ENCODE results near the gene PDE4D.
"Not testable (repeated sequence)": the region's sequence is repeated elsewhere in the genome, so short reads cannot be mapped to it uniquely, and the experiment has no call there.

GRCh38 chr5:59784708-59785107 lies 108.8 kb downstream of the PDE4D start:
- TF ChIP-seq CTCF, POLR2A (IDR thresholded peaks at IDR 0.05): not testable (repeated sequence)

Measured in heart left ventricle (tissue), 13 donors.